Left ventricle myocardium superior (tissue), 1 donor: Measurements from ENCODE around the gene TMEM138. TPM values are rescaled to one million over a fixed set of nuclear protein-coding genes. Genes with fewer than 3 reads are reported as not detected.
"Not testable (repeated sequence)": the region's sequence is repeated elsewhere in the genome, so short reads cannot be mapped to it uniquely, and the experiment has no call there.

Source experiments
- ATAC-seq: fragments of 200-7000 bp; cut with Tn5 transposase; one replicate; pipeline ENCODE4 v1.9.1; 2020; ENCODE audit warnings: mild to moderate bottlenecking, moderate library complexity
- DNase-seq: peaks from one replicate; pipeline ENCODE4 v3.0.0-alpha.2; 2020
- intact Hi-C: fragments of 100-400 bp; cut with micrococcal nuclease; formaldehyde crosslinking; loops from one replicate; pipeline ENCODE4 v1.11.0; 2022
- total RNA-seq: library from RNA; stranded (reverse); fragmentation: NEBNext Ultra II Directional; extraction: Animal tissue kit (Norgen Biotek cat#: 25700); gene quantifications from one replicate; pipeline ENCODE4 v1.2.1, GENCODE V29; 2021
- donor health status: DM: no; HTN: yes; CAD: no; lungs with severe emphysema.

TMEM138 gene
- total RNA-seq, 1 donor from 2014 or later = 16.1 TPM

DNA sequence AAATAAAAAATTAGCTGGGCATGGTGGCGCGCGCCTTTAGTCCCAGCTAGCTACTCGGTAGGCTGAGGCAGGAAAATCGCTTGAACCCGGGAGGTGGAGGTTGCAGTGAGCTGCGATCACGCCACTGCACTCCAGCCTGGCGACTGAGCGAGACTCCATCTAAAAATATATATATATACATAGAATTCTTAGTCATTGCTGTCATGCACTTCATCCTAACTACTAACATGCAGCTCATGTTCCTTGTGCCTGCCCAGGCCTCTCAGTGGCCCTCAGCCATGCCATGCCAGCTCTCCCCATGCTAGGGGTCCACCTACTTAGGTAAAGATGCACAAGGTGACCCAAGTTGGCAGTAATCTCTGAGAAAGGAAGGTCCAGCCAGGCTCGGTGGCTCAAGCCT, 3.6 kb upstream of the TMEM138 start:
- no peak for ATAC-seq
- intact Hi-C loops = no loop called here
- no peak for DNase-seq

DNA sequence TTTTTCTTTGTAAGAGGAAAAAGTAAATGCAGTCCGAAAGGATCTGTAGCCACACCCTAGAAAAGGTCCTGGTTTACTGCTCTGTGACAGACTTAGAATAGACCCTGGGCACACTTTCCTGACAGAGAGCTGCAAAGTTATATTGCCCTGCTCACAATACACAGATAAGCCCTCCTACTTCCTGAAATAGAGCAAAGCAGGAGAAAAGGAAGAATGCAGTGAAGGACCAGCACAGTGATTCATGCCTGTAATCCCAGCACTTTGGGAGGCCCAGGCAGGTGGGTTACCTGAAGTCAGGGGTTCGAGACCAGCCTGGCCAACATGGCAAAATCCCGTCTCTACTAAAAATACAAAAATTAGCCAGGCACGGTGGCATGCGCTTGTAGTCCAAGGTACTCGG, 2.7 kb upstream of the TMEM138 start:
- intact Hi-C loops = no loop called here
- DNase-seq (no peak), ATAC-seq (no peak)

DNA sequence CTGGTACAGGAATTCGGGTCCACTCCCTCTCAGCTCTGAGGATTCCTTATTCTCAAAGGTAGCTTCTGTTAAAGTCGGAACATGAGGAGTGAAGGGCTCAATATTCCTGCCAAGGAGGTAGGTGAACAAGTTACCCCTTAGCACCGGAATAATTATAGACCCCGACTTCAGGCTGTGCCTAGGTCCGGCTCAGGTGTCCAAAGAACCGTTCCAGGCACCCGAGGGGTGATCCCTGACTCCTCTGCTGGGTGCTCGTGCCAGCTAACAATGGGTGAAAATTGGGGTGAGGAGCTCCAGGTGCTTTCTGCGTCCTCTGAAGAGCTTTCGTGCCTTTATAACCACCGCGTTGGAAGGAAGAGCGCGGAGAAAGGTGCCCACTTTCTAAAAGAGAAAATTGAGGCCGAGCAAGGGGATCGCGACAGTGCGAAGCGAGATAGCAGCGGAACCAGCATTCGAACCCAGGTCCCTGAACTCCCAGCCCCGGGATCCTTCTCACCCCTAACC, 885 bp upstream of the TMEM138 start:
- DNase-seq = no peak
- ATAC-seq = no peak
- intact Hi-C loops = no loop called here

DNA sequence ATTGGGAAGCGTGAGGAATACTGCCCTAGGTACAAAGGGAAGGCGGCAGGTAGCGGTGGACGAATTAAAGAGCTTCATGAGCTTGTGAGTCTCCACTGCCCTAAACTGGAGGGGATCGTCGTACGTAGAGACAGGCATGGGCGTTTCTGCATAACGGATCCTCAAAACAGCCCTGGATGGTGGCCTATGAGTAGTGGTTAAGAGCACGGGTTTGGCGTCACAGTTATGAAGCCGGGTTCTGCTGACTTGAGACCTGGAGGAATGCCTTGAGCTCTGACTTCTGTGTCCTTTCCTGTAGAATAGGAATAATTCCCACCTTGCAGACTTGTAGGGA, 335 bp downstream of the TMEM138 start:
- peak; percentile 1 for ATAC-seq
- intact Hi-C loops = no loop called here
- no peak for DNase-seq

DNA sequence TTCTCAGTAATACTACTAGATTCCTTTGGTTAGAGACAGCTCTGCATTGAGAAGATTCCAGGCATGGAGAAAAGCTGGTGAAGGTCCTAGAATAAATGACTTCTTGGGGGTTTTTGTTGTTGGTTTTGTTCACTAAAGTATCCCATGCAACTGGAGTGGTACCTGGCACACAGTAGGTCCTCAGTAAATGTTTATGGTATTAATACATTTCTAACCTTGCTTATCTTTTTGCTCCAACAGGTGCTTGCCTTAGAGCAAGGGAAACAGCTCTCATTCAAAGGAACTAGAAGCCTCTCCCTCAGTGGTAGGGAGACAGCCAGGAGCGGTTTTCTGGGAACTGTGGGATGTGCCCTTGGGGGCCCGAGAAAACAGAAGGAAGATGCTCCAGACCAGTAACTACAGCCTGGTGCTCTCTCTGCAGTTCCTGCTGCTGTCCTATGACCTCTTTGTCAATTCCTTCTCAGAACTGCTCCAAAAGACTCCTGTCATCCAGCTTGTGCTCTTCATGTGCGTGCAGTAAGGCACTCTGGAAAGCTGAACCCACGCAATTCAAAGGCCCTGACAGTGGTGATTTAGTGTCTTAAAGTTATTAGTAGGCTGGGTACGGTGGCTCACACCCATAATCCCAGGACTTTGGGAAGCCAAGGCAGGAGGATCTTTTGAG, 2.0 kb downstream of the TMEM138 start:
- ATAC-seq (no peak), DNase-seq (no peak)
- intact Hi-C loops = no loop called here

DNA sequence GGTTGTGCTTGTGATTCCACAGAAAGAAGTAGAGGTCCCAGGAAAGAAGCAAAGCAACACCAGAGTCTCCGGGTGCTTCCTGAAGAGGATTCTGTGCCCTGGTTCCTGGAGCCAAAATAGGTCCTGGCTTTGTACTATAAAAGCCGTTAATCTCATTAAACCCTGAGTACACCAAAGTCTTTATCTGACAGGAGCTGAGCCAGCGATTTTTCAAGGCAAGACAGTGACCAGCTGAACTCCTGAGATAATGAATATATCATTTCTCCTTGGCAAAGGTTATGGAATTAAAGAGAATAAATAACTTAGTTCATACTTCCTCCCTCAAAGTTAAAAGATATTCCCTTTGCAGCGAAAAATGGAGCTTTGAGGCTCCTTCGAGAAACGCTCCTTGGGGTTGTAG, 5.2 kb downstream of the TMEM138 start:
- ATAC-seq (no peak), DNase-seq (no peak)
- intact Hi-C loops = no loop called here

DNA sequence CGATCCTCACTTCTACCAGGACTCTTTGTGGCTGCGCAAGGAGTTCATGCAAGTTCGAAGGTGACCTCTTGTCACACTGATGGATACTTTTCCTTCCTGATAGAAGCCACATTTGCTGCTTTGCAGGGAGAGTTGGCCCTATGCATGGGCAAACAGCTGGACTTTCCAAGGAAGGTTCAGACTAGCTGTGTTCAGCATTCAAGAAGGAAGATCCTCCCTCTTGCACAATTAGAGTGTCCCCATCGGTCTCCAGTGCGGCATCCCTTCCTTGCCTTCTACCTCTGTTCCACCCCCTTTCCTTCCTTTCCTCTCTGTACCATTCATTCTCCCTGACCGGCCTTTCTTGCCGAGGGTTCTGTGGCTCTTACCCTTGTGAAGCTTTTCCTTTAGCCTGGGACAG, 6.5 kb downstream of the TMEM138 start:
- no peak for DNase-seq
- no peak for ATAC-seq
- intact Hi-C loops = no loop called here

DNA sequence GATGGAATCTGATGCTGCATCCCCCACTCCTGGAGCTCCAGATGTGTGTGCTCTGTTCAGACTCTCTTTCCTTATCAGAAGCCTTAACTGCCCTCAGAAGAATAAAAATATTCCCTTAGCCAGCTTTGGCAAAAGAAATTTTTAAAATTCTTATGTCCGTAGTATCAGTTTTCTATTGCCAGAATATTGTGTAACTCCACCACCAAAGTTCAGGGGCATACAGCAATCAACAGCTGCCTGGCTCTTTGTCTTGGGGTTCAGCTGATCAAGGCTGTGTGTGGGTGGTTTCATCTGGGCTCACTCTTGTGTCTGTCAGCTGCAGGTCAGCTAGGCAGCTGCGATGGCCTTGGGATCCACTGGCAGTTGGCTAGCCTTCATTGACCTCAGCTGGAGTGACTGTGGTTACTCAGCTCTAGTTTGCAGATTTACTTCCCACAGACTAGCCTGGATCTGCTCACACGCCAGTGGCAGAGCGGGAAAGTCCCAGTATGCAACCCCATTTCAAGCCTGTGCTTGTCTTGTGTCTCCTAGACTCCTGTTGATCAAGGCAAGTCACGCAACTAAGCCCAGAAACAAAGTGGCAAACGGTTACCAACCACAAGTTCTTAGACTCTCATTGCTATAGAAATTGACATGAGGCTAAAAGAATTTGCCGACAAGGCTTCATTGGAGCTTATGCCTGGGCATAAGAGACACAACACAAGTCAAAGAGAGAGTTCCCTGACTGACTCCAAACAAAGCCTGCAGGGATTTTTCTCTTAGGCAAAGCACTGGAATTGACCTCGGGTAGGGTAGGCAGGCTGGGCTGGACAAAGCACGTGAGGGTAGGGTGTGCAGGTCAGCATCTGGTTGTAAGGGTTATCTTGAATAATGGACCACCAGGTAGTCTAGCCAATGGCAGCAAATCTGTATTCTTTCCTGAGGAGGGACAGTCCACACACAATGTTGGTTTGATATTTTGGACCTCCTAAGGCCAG, 7.5 kb downstream of the TMEM138 start:
- ATAC-seq (peak; percentile 96), DNase-seq (peak; percentile 73)
- intact Hi-C loops = no loop called here

DNA sequence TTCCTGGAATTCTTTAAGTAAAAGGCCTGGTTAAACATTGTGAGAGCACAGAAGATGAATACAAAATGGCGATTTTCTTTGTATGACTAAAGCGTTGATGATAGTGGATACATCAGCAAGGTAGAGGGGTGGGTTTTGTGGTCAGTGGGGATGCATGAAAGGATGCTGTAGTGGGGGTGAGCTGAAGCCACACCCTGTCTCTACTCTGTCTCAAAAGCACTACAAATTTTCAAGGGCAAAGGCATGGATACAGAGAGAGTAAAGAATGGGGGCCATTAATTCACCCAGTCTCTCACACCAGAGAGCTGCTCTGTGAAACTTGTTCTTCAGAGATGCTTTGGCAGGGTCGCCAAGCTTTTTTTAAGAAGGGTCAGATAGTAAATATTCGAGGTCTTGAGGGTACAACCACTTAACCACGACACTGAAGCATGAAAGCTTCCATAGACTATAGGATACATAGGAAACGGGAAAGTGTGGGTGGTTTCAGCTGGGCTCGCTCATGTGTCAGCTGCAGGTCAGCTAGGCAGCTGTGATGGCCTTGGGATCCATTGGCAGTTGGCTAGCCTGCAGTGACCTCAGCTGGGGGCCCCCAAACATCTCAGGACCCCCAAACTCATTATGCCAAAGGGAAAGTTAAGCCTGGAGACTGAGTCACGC, 8.3 kb downstream of the TMEM138 start:
- intact Hi-C loops = no loop called here
- no peak for ATAC-seq
- DNase-seq = no peak

DNA sequence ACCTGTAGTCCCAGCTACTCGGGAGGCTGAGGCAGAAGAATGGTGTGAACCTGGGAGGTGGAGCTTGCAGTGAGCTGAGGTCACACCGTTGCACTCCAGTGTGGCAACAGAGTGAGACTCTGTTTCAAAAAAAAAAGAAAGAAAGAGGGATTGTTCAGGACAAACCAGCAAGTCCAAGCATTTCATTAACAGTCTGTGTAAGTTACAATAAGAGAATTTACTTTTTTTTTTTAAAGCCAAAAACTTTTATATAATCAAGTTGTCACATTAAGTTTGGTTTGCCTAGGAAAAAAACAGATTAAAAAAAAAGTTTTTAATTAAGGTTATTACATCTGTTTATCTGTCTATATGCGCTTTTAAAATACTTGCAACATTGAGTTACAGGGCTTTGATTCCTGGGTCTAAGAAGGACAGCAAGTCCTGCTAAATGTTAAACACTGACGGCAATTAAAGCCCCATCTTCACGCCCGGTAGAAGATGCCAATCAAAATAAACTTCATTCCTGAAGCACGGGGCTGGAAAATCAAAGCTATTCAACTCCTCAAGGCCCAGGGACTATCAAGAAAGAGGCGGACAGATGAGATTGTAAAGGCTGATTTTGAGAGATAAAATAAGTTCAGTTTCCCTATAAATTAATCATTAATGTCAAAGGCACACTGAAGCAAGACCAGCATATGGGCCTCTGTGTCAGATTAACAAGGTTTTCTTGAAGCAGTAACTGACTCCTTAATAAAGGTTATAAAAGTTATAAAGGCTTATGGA, 10.7 kb downstream of the TMEM138 start:
- DNase-seq (no peak), ATAC-seq (no peak)
- intact Hi-C loops = no loop called here

DNA sequence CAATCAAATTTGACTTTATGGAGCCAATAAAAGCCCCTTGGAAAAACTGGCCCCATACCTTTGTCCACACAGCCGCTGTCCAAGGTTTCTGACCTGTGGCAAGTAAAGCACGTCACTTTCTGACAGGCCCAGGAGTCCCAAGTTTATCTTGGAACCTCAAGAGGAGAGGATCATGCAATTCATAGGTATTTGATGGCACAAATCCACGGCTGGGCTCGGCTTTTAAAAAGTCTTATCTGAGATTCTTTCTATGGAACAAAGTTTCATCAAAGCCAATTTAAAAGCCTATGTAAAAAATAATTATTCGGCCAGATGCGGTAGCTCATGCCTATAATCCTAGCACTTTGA, 13.6 kb downstream of the TMEM138 start:
- DNase-seq = no peak
- intact Hi-C loops = no loop called here
- no peak for ATAC-seq

DNA sequence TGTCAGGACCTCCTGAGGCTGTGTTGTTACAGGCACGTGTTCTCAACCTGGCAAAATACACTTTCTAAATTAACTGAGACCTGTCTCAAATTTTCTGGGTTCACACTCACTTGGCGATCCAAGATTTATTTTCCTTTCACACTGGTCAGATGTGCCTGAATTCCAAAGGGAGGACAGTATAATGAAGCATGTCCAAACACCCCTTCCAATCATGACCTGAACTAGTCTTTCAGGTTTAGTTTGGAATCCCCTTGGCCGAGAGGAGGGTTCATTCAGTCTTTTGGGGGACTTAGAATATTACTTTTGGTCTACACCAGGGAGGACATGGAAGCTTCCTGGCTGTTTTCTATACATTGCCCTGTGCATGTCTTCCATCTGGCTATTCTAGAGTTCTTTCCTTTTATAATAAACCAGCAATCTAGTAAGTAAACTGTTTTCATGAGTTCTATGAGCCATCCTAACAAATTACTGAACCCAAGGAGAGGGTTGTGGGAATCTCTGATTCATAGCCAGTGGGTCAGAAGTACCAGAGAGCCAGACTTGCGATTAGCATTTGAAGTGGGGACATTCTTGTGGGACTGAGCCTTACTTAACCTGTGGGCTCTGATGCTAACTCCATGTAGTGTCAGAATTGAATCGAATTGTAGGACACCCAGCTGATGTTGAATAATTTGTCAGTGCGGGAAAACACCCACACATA, 15.4 kb downstream of the TMEM138 start:
- ATAC-seq (no peak), DNase-seq (no peak)
- intact Hi-C loops = no loop called here

DNA sequence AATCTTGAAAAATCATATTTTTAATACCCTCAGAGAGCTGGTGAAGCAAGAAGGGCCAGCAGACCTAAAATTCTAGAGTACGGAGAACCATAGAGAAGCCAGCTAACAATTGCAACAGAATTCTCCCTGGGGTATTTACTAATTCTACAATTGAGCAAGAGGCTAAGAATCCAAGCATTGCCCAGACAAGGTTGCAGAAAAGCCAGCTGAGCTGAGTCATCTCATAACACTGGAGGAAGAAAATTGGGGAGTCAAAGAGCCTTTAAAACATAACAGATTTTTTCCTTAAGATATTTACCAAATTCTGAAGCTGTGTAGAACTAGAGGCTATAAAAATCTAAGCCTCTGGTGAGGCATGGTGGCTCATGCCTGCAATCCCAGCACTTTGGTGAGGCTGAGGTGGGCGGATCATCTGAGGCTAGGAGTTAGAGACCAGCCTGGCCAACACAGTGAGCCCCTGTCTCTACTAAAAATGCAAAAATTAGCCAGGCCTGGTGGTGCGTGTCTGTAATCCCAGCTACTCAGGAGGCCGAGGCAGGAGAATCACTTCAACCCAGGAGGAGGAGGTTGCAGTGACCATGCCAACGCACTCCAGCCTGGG, 16.6 kb downstream of the TMEM138 start:
- intact Hi-C loops = no loop called here
- no peak for DNase-seq
- peak; percentile 96 for ATAC-seq

DNA sequence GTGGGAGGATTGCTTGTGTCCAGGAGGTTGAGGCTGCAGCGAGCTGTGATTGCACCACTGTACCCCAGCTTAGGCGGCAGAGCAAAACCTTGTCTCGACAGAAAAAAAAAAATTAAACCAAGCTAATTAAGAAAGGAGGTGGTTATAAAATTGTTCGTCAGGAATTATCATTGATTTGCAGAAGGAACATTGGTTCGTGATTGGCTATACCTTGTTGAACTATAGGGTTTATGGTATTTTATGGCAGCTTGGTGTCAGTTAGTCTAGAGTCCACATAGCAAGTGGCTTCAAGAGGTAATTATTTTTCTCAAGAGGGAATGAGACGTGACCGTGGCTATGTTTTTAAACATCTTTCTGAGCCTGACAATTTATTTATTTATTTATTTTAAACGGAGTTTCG, 18.7 kb downstream of the TMEM138 start:
- intact Hi-C loops = no loop called here
- DNase-seq (no peak), ATAC-seq (no peak)

DNA sequence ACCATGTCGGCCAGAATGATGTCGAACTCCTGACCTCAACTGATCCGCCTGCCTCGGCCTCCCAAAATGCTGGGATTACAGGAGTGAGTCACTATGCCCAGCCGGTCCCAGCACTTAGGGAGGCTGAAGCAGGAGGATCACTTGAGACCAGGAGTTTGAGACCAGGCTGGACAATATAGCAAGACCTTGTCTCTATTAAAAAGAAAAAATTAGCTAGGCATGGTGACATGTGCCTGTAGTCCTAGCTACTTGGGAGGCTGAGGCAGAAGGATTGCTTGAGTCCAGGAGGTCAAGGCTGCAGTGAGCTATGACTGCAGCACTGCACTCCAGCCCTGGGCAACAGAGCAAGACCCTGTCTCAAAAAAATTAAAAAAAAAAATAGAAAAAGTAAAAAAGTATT, 21.7 kb downstream of the TMEM138 start:
- intact Hi-C loops = loop anchor here (2.0 kb wide), 1 partner anchor 47 kb away; no protein-coding TSS in a partner anchor
- not testable (repeated sequence) for ATAC-seq, DNase-seq

DNA sequence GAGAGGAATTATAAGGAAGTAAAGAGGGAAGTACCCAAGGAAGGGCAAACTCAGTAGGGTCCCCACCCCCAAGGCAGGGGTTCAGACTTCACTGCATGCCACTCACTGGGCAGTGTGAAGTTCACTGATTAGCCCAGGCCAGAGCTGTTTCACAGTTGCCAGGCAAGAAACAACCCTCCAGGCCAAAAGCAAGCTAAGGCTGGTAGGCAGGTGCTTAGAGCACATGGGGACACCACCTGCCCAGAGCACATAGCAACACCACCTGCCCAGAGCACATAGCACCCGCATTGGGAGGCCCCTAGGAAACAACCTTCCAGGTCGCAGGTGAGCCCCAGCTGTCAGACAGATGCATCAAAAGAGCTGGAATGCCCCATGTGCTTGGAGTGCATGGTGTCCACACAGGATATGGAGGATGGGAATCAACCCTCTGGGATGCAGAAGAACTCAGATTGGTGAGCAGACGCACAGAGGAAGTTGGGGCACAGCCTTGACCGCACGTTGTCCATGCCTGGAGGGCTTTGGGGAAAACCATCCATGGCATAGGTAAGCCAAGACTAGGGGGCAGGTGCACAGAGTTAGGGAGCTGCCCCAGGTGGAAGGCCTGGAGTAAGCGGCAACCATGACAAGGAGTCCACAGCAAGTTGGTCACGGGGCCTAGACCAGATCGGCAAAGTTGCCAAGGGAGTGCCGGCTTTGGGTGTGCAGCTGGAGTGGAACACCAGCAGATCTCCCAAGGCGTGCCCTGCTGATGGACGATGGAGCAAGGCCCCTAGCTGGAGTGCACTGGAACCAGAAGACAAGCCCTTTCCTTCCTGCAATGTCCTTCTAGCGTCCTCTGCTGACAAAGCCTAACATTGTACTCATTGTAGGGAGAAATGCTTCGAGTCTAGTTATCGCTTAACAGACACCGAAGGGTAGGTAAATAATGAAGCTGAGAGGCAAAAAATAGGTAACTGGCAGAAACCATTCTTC, 22.4 kb downstream of the TMEM138 start:
- intact Hi-C loops = loop anchor here (2.0 kb wide), 1 partner anchor 48 kb away; no protein-coding TSS in a partner anchor
- DNase-seq = no peak
- no peak for ATAC-seq

DNA sequence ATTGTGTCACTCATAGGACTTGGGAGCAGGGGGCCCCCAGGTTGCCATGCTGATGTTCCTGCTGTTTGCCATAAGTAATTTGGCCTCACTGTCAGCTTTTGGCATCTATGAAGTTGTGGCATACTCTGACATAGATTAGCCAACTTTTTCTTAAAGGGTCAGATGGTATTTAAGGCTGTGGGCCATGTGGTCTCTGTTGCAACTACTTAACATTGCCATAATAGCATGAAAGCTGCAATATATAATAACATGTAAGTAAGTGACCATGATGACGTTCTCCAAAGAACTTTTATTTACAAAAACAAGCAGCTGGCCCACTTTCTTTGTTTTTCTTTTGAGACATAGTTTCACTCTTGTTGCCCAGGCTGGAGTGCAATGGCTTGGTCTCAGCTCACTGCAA, 28.0 kb downstream of the TMEM138 start:
- intact Hi-C loops = no loop called here
- DNase-seq (no peak), ATAC-seq (no peak)
